H7 (cell line): ENCODE data around the gene ERI3. TPM values are rescaled to one million over a fixed set of nuclear protein-coding genes. Genes with fewer than 3 reads are reported as not detected.

Experiments
- DNase-seq: peaks from one replicate; pipeline ENCODE4 v3.0.0; 2012
- H3K27me3 ChIP-seq: 2 replicates; pipeline ENCODE4 v1.6.0; 2011; ENCODE audit warnings: mild to moderate bottlenecking, low read length; ENCODE audit not compliant: control insufficient read depth, insufficient read depth
- H3K36me3 ChIP-seq: replicated peaks from 2 replicates; pipeline ENCODE4 v1.5.1; 2011; ENCODE audit warnings: low read length; ENCODE audit not compliant: control insufficient read depth, insufficient read depth
- H3K4me3 ChIP-seq: 2 replicates; pipeline ENCODE4 v1.5.1; 2011; ENCODE audit warnings: low read depth, mild to moderate bottlenecking, control low read depth, low read length, moderate library complexity; ENCODE audit not compliant: insufficient read depth
- total RNA-seq: library from RNA; depleted of rRNA; stranded (reverse); fragments of >200 nt; shearing (Covaris generic); gene quantifications from 2 replicates; pipeline ENCODE4 v1.2.3, GENCODE V29; 2014

The ERI3 gene
- total RNA-seq, 1 experiment from 2014 or later: 141 TPM

- no peak overlapping the region for H3K4me3 ChIP-seq
- no peaks in the 10 kb centered on the region for H3K27me3 ChIP-seq
- no peak for DNase-seq
- peaks cover 3% of the 10 kb centered on the region for H3K36me3 ChIP-seq
These were observed 115.1 kb downstream of the ERI3 start for GRCh38 chr1:44239961-44240371.

DNA sequence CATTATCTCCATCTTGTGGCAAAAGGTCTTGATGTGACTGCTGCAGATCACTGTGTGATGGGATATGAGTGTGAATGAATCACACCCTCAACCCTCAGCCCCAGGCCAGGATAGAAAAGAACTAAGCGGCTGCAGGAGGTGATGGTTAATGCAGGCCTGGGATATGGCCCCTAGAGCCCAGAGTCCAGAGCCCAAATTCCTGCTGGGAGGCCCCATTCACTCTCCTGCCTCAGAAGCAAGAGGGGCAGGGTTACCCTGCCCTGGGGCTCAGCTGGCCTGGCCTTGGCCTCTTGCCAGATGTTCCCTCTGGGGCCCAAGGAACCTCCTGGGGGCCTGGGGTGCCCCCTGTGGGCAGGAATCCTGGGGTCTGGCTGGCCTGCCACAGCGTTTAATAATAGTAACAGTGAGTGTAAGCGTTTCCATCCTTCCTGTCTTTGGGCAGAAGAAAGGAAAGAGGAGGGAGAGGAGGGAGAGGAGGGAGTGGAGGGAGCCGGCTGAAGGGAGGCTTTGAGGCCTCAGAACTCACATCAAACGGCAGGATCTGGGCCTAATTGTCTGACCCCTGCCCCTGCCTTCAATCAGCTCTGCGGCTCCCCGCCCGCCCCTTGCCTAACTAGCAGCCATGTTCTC is 115.6 kb downstream of the ERI3 start:
- Histone ChIP-seq H3K27me3 (no peaks in the 10 kb centered on the region), H3K4me3 (no peak overlapping the region), H3K36me3 (peaks cover 3% of the 10 kb centered on the region)
- peak; percentile 75 for DNase-seq

DNA sequence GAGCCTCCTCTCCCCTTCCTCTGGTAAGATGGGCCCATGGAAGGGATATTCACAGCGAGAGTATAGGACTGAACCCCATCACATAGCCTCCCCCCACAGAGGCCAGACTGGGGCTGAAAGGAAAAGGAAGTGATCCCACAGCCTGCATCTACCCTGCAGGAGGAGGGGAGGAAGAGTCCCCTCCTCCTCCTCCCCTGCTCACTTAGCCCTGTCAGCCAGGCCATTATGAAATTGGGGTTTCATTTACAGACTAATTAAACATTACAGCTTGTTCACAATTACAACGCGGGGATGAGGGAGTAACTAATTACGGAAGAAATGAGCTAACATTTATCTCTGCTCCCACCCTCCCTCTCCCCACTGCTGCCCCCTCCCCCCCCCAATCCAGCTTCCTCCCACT is 116.4 kb downstream of the ERI3 start:
- H3K27me3 ChIP-seq: no peaks in the 10 kb centered on the region
- peaks cover 3% of the 10 kb centered on the region for H3K36me3 ChIP-seq
- DNase-seq: no peak
- no peak overlapping the region for H3K4me3 ChIP-seq

DNA sequence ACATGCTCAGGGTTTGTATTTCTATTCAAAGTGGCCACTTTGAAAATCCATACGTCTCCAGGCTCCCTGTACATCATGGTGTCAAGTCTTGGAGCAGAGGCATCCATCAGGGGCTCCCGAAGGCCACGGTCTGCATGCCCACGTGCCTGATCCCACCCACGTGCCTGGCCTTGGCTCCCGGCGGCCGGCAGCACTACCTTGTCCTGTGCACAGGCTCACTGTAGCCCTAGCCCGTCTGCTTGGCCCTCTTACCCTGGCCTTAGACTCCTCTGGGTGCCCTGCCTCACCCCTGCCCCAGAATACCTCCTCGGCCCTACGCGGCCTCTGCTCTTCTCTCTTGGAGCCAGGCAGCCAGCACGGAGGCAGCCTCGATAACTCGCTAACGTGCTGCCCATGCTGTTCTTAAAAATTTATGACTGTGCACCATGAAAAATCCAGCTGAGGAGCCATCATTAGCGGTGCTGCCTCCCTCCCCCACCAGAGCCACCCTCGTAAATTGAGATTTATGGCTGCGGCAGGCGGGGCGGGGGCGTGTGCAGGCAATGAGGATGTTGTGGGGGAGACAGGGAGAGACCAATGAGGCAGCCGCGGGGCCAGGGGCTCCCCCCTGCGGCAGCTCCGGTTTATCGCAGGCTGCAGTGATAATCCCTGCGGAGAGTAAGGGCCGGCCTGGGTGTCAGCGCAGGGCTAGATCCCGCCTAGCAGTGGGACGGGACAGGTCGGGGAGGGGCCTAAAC is 117.2 kb downstream of the ERI3 start:
- Histone ChIP-seq H3K27me3 (no peaks in the 10 kb centered on the region), H3K36me3 (peaks cover 3% of the 10 kb centered on the region), H3K4me3 (no peak overlapping the region)
- peak; percentile 98 for DNase-seq

- Histone ChIP-seq H3K27me3 (no peaks in the 10 kb centered on the region), H3K4me3 (no peak overlapping the region), H3K36me3 (peaks cover 3% of the 10 kb centered on the region)
- DNase-seq: no peak
These were observed 118.4 kb downstream of the ERI3 start for GRCh38 chr1:44236490-44237272.

DNA sequence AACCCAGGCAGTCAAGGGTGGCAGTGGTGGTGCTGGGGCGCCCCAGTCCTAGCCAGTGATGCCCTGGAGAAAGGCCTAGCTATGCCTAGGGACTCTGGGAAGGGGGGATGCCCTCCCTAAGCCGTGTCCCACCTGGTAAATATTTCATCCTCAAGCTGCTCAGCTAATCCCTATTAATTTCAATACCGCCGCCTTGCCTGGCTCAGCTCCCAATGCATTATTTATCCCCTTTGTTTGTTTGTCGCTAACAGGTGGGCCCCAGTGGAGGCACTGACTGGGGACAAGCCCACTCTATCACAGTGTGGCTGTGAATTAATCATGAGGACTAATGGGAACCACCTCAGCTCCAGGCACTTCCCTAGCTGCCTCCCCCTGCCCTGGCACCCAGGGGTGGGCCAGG is 119.2 kb downstream of the ERI3 start:
- peaks cover 3% of the 10 kb centered on the region for H3K36me3 ChIP-seq
- DNase-seq: no peak
- H3K4me3 ChIP-seq: no peak overlapping the region
- H3K27me3 ChIP-seq: no peaks in the 10 kb centered on the region

GRCh38 chr1:44233593-44233992 is 121.5 kb downstream of the ERI3 start:
- Histone ChIP-seq H3K4me3 (no peak overlapping the region), H3K36me3 (peaks cover 1% of the 10 kb centered on the region; the same call in 1 of the 2 replicates), H3K27me3 (no peaks in the 10 kb centered on the region)
- DNase-seq: no peak

GRCh38 chr1:44230796-44231195 is 124.3 kb downstream of the ERI3 start:
- DNase-seq: no peak

DNA sequence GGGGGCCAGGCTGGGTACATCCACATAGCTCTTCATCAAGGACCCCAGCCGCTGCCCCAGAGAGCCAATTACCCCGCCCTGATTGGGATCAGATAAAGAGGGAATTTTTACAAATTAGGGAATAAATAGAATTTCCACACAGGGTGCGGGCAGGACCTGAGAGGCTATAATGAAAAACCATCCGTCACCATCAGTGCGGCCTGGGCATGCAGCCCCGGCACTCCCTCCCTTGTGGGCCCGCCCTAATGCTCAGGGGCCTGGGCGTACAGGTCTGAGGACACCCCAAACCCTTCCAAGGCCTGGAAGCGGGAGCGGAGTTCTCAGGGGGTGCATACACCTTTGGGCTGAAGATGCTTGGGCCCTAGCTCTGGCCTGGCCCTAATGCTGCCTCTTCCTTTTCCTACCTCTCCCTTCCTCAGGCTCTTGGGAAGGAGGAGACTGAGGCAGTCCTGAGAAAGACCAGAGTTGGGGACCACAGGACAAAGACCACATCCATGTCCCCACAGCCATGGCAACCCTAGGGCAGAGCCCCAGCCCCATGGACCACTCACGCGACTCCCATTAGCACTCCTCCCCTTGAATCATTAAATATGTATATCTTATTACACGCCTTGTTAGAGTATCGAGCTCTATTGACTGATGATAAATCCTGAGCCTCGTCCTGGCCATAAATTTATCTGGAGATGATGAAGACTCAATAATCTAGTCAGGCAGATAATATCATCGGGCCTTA is 125.5 kb downstream of the ERI3 start:
- no peak for DNase-seq
- H3K36me3 ChIP-seq: peaks cover 3% of the 10 kb centered on the region; the same call in 1 of the 2 replicates
- no peak overlapping the region for H3K4me3 ChIP-seq
- no peaks in the 10 kb centered on the region for H3K27me3 ChIP-seq

More at GRCh38 chr1:44230796-44231195, 124.3 kb downstream of the ERI3 start:
- Histone ChIP-seq H3K36me3 (peaks cover 3% of the 10 kb centered on the region; the same call in 1 of the 2 replicates), H3K4me3 (no peak overlapping the region), H3K27me3 (no peaks in the 10 kb centered on the region)

GRCh38 chr1:44228218-44228617 is 126.8 kb downstream of the ERI3 start:
- Histone ChIP-seq H3K27me3 (no peaks in the 10 kb centered on the region), H3K4me3 (no peak overlapping the region), H3K36me3 (peaks cover 3% of the 10 kb centered on the region; the same call in 1 of the 2 replicates)
- no peak for DNase-seq

DNA sequence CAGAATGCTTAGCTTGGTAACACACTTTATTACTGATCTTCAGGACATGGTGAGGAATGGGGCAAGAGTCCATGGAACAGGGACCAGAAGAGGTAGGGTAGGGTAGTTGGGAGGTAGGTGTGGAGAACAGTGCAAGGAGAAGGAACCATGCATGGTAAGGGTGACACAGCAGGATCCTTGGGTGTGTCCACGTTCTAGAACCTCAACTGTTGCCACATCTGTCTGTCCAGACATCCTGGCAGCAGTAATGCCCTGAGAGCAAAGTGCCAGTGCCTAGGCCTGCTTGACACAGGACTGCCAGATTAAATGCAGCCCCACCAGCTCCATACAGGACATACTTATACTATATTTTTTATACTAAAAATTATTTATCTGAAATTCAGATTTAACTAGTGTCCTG is 127.8 kb downstream of the ERI3 start:
- Histone ChIP-seq H3K4me3 (no peak overlapping the region), H3K27me3 (no peaks in the 10 kb centered on the region), H3K36me3 (peaks cover 3% of the 10 kb centered on the region; the same call in 1 of the 2 replicates)
- peak; percentile 13 for DNase-seq

- DNase-seq: peak; percentile 51
- H3K36me3 ChIP-seq: peaks cover 8% of the 10 kb centered on the region
- no peak overlapping the region for H3K4me3 ChIP-seq
- H3K27me3 ChIP-seq: no peaks in the 10 kb centered on the region
These were observed 129.3 kb downstream of the ERI3 start for GRCh38 chr1:44225761-44226160.

DNA sequence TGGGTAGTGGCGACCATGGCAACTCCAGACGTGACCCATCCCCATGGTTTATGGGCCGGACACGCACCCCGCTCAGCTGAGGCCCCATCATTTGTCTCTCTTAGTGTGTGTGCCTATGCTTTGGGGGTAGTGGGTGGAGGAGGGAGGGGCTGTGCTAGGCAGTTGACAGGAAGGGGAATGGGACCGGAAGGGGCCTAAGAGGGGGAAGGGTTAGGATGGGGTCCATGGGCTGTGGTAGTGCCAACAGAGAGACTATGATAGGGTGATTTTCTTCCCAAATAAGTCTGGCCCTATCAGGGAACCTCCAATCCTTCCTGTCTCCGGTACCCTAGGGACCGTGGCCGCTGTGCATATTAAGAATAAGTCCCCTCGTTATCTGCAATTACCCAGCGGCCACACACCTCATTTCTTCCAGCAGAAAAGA is 131.9 kb downstream of the ERI3 start:
- no peak overlapping the region for H3K4me3 ChIP-seq
- no peaks in the 10 kb centered on the region for H3K27me3 ChIP-seq
- peak; percentile 13 for DNase-seq
- peaks cover 30% of the 10 kb centered on the region for H3K36me3 ChIP-seq
